LHCN-M2 (cell line): ENCODE data around the gene MCCC1. TPM values are rescaled to one million over a fixed set of nuclear protein-coding genes. Genes with fewer than 3 reads are reported as not detected.
"Not testable (repeated sequence)": the region's sequence is repeated elsewhere in the genome, so short reads cannot be mapped to it uniquely, and the experiment has no call there.

ENCODE experiments used
- DNase-seq: peaks from one replicate; pipeline ENCODE4 v3.0.0-alpha.2; 2012; ENCODE audit warnings: low read depth
- polyA plus RNA-seq: library from polyadenylated mRNA; unstranded; fragments of >200 nt; gene quantifications from one replicate; pipeline ENCODE4 v1.2.1, GENCODE V29; 2012; ENCODE audit warnings: missing spikeins
- total RNA-seq: library from RNA; depleted of rRNA; stranded (reverse); fragments of >200 nt; gene quantifications from 2 replicates; pipeline ENCODE4 v1.2.3, GENCODE V29; 2014; rRNA removed

The MCCC1 gene
- 17.9 and 20.2 TPM in 2 replicates for total RNA-seq
- polyA plus RNA-seq: 11.9 TPM

GRCh38 chr3:183099026-183099837 is at the start of gene MCCC1:
Gene MCCC1 (minus strand): TSS chr3:183099496. CDS start chr3:183099440, 56 bp downstream.
- DNase-seq: peak; percentile 98

- DNase-seq: peak; percentile 80
Observed at GRCh38 chr3:183148056-183148455, 48.8 kb upstream of the MCCC1 start.

GRCh38 chr3:183144363-183144762 is 45.1 kb upstream of the MCCC1 start:
- no peak for DNase-seq

- DNase-seq: no peak
Observed at GRCh38 chr3:183142199-183142598, 42.9 kb upstream of the MCCC1 start.

DNA sequence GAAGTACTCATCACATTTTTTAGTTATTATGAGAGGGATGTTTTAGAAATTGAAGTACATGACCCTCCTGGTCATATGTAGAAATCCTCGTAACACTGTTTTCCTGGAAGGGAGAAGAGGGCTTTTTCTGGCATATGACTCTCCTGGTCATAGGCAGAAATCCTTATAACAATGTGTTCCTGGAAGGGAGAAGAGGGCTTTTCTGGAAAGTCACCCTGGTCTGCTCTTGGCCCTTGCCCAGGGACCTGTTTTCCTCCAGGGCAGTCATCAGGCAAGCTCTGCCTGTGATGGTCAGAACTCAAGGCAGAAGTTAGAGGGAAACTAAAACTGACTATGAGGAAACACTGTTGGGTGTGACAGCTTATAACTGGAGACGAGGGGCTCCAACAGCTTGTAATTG is 35.5 kb upstream of the MCCC1 start:
- no peak for DNase-seq

GRCh38 chr3:183132409-183132808 is 33.1 kb upstream of the MCCC1 start:
- DNase-seq: no peak

DNA sequence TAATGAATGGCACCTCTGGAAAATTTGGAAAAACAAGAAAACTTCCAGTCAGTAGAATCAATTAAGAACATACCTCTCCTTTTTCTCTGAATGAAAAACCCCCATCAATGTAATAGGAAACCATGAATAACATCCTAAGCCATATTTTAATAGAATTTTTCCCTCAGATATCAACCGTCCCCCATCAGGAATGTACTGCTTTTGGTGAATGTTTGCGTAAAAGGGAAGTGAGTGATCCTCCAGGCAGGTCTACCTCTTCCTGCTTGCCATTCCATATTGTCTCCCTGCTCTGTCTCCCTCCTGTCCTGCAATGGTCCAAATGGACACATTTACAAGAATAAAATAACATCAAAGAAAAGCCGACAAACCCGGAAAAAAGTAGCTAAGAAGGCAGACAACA is 32.4 kb upstream of the MCCC1 start:
- DNase-seq: no peak

GRCh38 chr3:183131186-183131725 is 32.0 kb upstream of the MCCC1 start:
- DNase-seq: no peak

DNA sequence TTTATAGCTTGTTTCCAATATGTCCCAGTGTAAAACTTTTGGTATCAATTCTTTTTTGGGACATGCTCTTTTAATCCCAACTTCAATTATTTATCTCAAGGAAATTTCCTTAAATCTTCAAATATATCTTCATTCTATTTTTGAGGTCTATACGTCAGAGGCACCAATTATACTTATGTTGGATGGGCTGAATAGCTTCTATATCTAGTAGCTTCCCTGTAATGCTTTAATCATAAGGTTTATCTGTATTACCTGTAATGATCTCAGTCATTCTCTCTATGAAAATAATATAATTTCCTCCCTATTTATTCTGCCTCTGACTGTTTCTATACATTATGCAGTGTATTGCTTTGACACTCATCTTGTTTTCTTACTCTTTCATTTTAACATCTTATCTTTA is 29.9 kb upstream of the MCCC1 start:
- no peak for DNase-seq

GRCh38 chr3:183128709-183129108 is 29.4 kb upstream of the MCCC1 start:
- DNase-seq: no peak

DNA sequence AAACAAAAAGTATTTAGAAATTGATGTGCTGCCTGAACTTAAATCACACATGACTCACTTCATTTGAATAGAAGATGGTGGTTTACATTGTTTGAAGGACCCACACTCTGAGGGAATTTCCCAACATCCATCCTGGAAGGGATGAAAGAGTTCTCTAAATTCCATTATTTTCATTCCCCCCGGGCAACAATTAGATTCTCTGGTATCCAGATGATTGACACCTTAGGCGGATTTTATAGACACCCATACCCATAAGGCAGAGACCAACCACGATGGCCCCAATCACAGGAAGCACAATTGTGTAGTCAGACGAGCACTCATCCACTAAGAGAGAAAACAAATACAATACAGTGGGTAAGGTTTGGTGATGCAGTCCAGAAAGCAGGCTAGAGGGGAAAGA is 24.6 kb upstream of the MCCC1 start:
- no peak for DNase-seq

- peak; percentile 53 for DNase-seq
Observed at GRCh38 chr3:183122257-183122932, 23.1 kb upstream of the MCCC1 start.

DNA sequence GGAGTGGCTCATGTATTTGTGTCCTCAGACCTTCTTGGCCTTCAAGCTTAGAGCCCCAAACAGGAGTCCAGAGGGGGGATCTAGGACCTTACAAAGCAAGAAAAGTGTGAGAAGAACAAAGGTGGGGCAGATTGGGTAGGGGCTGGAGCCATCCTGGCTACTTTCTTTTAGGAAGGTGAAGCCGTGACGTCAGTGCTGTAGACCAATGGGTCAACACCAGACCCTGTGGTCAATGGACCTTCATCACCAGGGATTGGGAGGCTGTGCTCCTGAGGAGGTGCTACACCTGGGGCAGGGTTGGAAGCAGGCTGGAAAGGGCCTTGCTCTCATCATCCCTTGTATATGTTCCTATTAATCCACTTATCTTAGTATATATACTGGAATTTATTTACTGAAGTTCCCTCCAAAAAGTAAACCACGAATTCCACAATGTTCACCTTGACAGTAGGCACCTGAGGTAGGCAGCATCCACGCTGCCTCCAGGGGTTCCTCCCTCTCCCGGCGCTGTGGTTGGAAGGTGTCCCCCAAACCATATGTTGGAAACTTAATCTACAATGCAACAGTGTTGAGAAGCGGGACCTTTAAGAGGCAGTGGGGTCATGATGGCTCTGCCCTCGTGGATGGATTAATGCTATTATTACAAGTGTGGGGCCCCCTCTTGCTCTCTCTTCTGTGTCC is 21.4 kb upstream of the MCCC1 start:
- DNase-seq: no peak

GRCh38 chr3:183117056-183117455 is 17.8 kb upstream of the MCCC1 start:
- DNase-seq: no peak

- DNase-seq: peak; percentile 47
Observed at GRCh38 chr3:183116025-183116614, 16.8 kb upstream of the MCCC1 start.

- DNase-seq: no peak
Observed at GRCh38 chr3:183114384-183115178, 15.3 kb upstream of the MCCC1 start.

- not testable (repeated sequence) for DNase-seq
Observed at GRCh38 chr3:183109847-183110246, 10.6 kb upstream of the MCCC1 start.

GRCh38 chr3:183108470-183108869 is 9.2 kb upstream of the MCCC1 start:
- DNase-seq: no peak

DNA sequence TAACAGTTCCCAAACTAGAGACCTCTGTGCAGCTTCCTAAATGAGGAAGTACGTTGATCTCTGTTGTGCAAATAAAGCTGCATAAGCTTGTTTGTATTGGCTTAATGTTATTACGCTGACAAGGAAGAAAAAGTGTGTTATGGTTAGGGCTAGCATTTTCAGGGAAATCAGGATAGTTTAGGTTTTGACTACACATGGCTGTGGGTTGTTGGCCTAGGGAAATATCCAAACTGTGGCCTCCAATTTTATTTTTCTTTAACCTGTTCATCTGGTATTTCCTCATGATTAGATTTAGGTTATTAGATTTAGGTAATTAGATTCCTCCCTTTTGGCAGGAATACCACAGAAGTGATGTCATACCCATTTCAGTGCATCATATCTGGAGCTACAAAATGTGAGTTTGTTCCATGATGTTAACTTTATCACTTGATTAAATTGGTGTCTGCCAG is 8.7 kb upstream of the MCCC1 start:
- DNase-seq: no peak

DNA sequence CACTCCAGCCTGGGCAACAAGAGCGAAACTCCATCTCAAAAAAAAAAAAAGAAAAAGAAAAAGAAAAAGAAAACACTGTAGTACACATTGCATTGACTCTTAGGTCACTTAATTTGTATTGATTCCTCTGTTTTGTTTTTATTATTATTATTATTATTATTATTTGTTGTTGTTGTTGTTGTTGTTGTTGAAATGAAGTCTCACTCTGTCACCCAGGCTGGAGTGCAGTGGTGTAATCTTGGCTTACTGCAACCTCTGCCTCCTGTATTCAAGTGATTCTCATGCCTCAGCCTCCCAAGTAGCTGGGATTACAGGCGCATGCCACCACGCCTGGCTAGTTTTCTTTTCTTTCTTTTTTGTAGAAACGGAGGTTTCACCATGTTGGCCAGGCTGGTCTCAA is 8.1 kb upstream of the MCCC1 start:
- not testable (repeated sequence) for DNase-seq

GRCh38 chr3:183106635-183107034 is 7.3 kb upstream of the MCCC1 start:
- DNase-seq: no peak
